Omental fat pad (tissue), 4 donors: ENCODE data around the gene SLC30A1. TPM values are rescaled to one million over a fixed set of nuclear protein-coding genes. Genes with fewer than 3 reads are reported as not detected.

Experiments used
- ATAC-seq: fragments of 150-250 bp; one replicate; pipeline ENCODE4 v1.9.1; 2016; ENCODE audit warnings: mild to moderate bottlenecking, moderate library complexity; ENCODE audit not compliant: low FRiP score
- DNase-seq: peaks from one replicate; pipeline ENCODE4 v3.0.0-alpha.2; 2019; ENCODE audit warnings: low spot score
- total RNA-seq, 4 donors: library from RNA; depleted of rRNA; stranded (reverse); fragments of >200 nt; gene quantifications; one replicate each; pipeline ENCODE4 v1.1.0, GENCODE V29; 2016
- TF ChIP-seq, protein P1 (sequence below), 3 donors: fragments of 450-650 bp; IDR thresholded peaks; one replicate each; pipeline ENCODE4 v1.5.1; 2016 to 2017; ENCODE audit warnings: antibody characterized with exemption in 3 of 3, mild to moderate bottlenecking in 3 of 3, moderate library complexity in 2 of 3

Gene SLC30A1
- total RNA-seq, 4 donors from 2014 or later: 21.0 to 66.7 (median 37.1) TPM

DNA sequence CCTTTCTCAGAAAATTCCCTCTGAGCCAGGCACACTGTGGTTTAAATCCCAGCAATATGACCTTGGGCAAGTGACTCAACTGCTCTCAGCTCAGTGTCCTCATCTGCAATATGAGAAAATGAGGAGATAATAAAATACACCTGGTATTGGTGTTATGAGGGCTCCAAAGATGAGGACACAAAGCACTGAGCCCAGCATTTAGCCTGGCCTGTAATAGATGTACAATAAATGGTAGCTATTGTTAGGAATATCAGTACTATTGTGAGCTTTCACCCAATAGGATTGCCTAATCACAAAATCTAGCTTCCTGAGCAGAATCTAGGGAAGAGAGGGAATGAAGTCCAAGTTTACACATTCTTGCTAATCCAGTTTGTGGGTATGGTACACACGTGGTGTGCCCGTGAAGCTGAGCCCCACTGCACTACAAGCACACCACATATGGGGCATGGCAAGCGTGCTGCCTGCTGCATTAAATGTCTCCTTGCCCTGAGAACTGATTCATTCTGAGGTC, 24.3 kb upstream of the SLC30A1 start:
- no peak for ATAC-seq
- no peak for DNase-seq
- TF ChIP-seq, protein P1, sequence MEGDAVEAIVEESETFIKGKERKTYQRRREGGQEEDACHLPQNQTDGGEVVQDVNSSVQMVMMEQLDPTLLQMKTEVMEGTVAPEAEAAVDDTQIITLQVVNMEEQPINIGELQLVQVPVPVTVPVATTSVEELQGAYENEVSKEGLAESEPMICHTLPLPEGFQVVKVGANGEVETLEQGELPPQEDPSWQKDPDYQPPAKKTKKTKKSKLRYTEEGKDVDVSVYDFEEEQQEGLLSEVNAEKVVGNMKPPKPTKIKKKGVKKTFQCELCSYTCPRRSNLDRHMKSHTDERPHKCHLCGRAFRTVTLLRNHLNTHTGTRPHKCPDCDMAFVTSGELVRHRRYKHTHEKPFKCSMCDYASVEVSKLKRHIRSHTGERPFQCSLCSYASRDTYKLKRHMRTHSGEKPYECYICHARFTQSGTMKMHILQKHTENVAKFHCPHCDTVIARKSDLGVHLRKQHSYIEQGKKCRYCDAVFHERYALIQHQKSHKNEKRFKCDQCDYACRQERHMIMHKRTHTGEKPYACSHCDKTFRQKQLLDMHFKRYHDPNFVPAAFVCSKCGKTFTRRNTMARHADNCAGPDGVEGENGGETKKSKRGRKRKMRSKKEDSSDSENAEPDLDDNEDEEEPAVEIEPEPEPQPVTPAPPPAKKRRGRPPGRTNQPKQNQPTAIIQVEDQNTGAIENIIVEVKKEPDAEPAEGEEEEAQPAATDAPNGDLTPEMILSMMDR (IDR thresholded peaks at IDR 0.05): no peak

DNA sequence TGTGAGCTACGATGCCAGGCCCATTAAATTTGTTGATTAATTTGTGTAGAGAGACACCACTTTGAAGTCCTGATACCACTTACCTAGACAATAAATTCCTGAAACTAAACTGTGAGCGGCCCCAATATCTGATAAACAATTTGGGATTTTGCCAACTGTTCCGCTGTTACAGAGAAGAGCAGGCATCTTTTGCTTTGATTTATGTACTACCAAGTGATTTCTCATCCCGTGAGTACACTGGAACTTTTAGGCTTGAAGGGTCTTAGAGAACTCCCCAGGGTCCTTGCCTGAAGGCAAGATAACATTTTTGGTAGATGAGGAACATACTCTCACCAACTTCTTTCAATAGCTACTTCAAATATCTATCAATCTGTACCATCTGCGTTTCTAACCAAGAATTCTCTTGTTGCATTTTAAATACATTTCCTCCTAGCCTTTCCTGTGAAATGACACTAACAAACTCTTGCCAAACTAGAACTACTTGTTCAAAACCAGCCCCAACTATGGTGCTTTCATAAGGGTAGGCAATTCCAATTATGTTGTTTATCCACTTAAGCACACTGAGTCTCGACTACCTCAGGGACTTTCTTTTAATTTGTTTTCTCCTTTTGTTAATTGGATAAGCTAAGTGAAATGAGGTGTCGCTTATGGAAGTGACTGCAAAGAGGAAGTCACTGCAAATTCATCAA, 23.2 kb upstream of the SLC30A1 start:
- ATAC-seq (no peak), DNase-seq (no peak)
- TF ChIP-seq, protein P1 (IDR thresholded peaks at IDR 0.05): no peak

DNA sequence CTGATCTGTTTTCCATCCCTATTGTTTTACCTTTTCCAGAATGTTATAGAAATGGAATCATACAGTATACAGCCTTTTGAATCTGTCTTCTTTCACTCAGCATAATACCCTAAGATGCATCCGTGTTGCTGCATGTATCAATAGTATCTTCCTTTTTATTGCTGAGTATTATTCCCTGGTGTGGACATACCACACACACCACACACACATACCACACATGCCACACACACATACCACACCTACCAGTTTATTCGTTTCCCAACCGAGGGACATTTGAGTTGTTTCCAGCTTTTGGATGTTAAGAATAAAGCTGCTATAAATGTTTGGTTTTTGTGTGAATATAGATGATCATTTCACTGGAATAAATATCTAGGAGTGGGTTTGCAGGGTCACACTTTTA, 22.2 kb upstream of the SLC30A1 start:
- ATAC-seq (no peak), DNase-seq (no peak)
- TF ChIP-seq, protein P1 (IDR thresholded peaks at IDR 0.05): no peak

DNA sequence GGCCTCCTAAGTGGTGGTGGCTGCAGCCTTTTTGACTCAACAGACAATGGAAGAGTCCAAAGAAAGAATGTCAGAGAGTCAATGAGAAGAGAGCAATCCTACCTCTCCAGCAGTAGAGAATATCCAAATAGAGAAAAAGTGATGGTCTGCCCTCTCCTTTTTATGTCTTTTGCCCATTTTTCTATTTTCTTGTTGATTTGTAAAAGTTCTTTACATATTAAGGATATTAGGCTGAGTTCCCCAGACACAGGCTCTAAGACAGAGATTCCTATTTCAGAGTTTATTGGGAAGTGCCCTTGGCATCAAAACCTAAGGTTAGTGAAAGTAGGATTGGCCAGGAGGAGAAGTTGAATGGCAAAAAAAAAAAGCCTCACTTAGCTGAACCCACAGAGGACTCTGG, 20.3 kb upstream of the SLC30A1 start:
- DNase-seq (no peak), ATAC-seq (no peak)
- TF ChIP-seq, protein P1 (IDR thresholded peaks at IDR 0.05): no peak

DNA sequence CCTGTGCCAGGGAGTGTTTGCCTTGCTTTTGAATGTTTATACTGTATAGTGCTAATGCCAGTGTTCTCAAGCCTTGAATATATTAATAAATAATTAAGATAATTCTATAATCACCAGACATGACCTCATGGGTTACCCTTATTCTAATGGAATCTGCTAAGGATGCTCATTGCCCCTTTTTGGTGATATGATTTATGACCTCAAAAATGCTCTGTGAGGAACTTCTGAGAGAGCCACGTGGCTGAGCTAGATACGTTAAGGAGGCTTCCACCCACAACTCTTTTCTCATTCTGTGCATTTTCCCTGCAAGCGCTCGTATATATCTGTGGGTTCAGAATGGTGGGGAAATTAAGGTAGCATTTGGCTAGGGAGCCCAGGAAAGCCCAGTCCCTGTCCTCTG, 19.6 kb upstream of the SLC30A1 start:
- ATAC-seq (no peak), DNase-seq (no peak)
- TF ChIP-seq, protein P1 (IDR thresholded peaks at IDR 0.05): no peak

DNA sequence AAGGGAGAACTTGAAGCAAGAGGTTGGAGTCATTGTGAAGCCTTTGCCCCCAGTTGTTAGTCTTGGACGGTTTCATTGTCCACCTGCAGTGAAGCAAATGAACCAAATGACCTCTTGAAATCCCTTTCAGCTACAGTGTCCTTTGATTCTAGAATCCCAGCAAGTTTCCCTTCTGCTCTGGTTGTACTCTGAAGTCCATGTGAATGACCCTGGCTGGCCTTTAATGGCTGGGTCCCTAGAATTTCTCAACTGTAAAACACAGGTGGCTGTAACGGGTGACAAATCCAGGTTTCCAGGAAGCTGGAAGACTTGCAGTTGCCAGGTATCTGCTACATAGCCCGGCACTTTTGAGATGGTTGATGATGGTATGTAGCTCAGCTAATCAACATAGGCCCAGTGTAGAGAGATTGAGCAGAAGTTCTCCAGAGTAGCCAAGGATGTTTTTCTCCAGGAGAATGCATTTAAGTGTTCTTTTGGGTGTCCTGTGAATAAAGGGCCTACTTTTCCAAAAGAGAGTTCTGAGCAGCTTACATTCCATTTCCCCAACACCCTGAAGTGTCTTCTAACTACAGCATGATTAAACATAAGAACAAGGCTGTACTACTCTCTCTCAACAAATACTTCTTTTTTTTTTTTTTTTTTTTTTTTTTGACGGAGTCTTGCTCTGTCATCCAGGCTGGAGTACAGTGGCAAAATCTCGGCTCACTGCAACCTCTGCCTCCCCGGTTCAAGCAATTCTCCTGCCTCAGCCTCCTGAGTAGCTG, 17.6 kb upstream of the SLC30A1 start:
- TF ChIP-seq, protein P1 (IDR thresholded peaks at IDR 0.05): no peak
- ATAC-seq (no peak), DNase-seq (no peak)
